Peyer's patch (tissue), 4 donors: ENCODE measurements around the gene ZGPAT. TPM values are rescaled to one million over a fixed set of nuclear protein-coding genes. Genes with fewer than 3 reads are reported as not detected.

Source experiments
- DNase-seq, 3 donors: peaks; one replicate each; pipeline ENCODE4 v3.0.0-alpha.2; 2017 to 2019
- H3K27ac ChIP-seq, 4 donors: fragments of 200-600 bp; sonication (generic); one replicate each; pipeline ENCODE4 v1.5.1; 2016 to 2019
- H3K27me3 ChIP-seq, 2 donors: fragments of 200-600 bp; sonication (generic); one replicate each; pipeline ENCODE4 v1.5.1; 2019
- H3K36me3 ChIP-seq, 3 donors: fragments of 200-600 bp; sonication (generic); one replicate each; pipeline ENCODE4 v1.5.1; 2016 to 2019
- H3K4me1 ChIP-seq, 4 donors: fragments of 200-600 bp; sonication (generic); one replicate each; pipeline ENCODE4 v1.5.1; 2016 to 2019
- H3K4me3 ChIP-seq, 4 donors: fragments of 200-600 bp; sonication (generic); 1 replicate in 3 of 4; 2 replicates in 1 of 4; pipeline ENCODE4 v1.5.1; 2016 to 2019; ENCODE audit warnings: mild to moderate bottlenecking in 1 of 4
- H3K9me3 ChIP-seq, 4 donors: fragments of 200-600 bp; sonication (generic); one replicate each; pipeline ENCODE4 v1.5.1; 2016 to 2019; ENCODE audit warnings: mild to moderate bottlenecking in 1 of 4
- CTCF ChIP-seq, 6 experiments: fragments of 450-650 bp in 4 of 6; fragments of 200-600 bp in 2 of 6; sonication (generic) in 1 of 6; IDR thresholded peaks; one replicate each; pipeline ENCODE4 v1.5.1; 2017 to 2019; ENCODE audit warnings: antibody characterized with exemption in 6 of 6, mild to moderate bottlenecking in 3 of 6, moderate library complexity in 1 of 6
- POLR2A ChIP-seq, 2 donors: fragments of 450-650 bp; IDR thresholded peaks; one replicate each; pipeline ENCODE4 v1.5.1; 2017; ENCODE audit warnings: antibody characterized with exemption in 2 of 2, mild to moderate bottlenecking in 2 of 2, moderate library complexity in 2 of 2
- total RNA-seq, 4 donors: library from RNA; depleted of rRNA; stranded (reverse); fragments of >200 nt; gene quantifications; one replicate each; pipeline ENCODE4 v1.1.0, GENCODE V29; 2016

Gene ZGPAT
- total RNA-seq, 4 donors from 2014 or later = 48.9 to 67.7 (median 54.7) TPM

DNA sequence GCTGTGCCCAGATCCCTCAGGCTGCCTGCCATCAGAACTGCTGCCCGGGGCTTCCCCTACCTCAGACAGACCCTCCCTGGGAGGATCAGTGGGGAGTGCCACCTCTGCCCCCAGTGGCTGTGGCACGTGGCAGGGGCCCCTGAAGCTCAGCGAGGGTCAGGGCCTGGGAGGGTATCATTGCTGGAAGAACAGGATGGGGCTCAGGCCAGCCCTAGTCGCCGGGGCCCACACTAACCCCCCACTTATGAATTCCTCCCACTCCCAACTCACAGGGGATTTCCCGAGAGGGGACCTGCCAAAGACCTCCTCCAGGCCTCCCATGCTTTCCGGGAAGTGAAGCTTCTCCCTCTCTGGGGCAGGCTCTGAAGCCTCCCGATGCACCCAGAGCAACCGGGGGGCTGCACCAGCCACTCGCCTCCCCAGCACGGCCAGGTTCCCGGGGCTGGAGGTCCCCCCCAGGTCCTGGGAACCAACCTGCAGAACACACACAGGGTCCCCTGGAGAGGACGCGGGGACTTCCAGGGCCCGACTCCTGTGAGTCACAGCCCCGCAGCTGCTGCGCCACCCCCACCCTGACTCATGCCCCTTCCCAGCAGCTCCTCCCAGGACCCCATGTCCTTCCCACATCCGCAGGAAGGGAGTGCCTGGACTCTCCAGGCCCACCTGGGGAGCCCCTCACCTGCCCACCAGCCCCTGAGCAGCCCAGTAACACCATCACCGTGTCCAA is 8.9 kb upstream of the ZGPAT start:
- Histone ChIP-seq H3K4me1 (peaks cover 9 to 35% (median 15%) of the 10 kb centered on the region in 4 donors), H3K27ac (peak overlapping the region in 3 of 4 donors; percentile 38 to 75 (median 45)), H3K9me3 (no peaks in the 10 kb centered on the region), H3K4me3 (no peak overlapping the region), H3K36me3 (peaks cover 0 to 15% (median 0%) of the 10 kb centered on the region in 3 donors), H3K27me3 (no peaks in the 10 kb centered on the region)
- TF ChIP-seq CTCF (IDR thresholded peaks at IDR 0.05) (no peak), POLR2A (IDR thresholded peaks at IDR 0.05) (no peak)
- DNase-seq = peak in 2 of 3 donors; percentile 57 to 62

DNA sequence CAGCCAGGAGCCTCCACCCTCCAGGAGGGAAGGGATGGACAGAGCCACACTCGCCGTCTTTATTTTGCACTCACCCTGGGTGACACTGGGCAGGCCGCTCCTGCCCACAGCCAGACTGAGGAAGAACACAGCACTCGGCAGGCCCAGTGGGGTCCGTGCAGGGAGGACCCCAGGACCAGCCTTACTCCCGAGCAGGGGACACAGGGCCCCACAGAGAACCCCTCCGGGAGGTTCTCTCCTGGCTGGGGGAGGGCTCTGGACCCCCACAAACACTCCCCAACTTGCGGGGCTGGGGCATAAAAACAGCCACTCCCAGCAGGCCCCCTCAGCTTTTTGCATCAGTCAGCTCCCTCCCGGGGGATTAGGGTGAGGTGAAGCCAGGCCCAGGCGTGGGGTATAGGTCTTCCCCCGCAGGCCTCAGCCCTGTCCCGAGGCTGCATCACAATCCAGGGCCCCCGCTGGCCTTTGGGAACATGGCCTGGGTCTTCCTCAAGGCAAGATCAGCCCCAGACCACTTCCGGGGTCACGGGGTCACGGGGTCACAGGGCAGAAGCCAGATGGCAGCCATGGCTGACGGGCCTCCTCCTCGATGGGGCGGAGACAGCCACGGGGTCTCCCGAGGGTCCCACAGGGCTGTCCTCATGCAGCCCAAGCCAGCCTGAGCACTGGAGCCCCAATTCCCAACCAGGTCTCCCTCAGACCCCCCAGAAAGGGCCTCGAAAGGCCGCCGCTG is 8.2 kb upstream of the ZGPAT start:
- H3K36me3 ChIP-seq = peaks cover 0 to 17% (median 0%) of the 10 kb centered on the region in 3 donors
- no peaks in the 10 kb centered on the region for H3K27me3 ChIP-seq
- TF ChIP-seq CTCF (IDR thresholded peaks at IDR 0.05) = no peak
- TF ChIP-seq POLR2A (IDR thresholded peaks at IDR 0.05) = no peak
- H3K27ac ChIP-seq = peak overlapping the region in 3 of 4 donors; percentile 38 to 75 (median 45)
- peak in 1 of 3 donors; percentile 45 for DNase-seq
- peaks cover 9 to 35% (median 15%) of the 10 kb centered on the region in 4 donors for H3K4me1 ChIP-seq
- no peak overlapping the region for H3K4me3 ChIP-seq
- no peaks in the 10 kb centered on the region for H3K9me3 ChIP-seq

- no peaks in the 10 kb centered on the region for H3K27me3 ChIP-seq
- peak in 1 of 3 donors; percentile 47 for DNase-seq
- no peak overlapping the region for H3K4me3 ChIP-seq
- H3K36me3 ChIP-seq = peaks cover 0 to 22% (median 0%) of the 10 kb centered on the region in 3 donors
- H3K4me1 ChIP-seq = peaks cover 9 to 35% (median 15%) of the 10 kb centered on the region in 4 donors
- TF ChIP-seq POLR2A (IDR thresholded peaks at IDR 0.05) = no peak
- no peaks in the 10 kb centered on the region for H3K9me3 ChIP-seq
- no peak overlapping the region for H3K27ac ChIP-seq
These were observed 7.4 kb upstream of the ZGPAT start for GRCh38 chr20:63700199-63701050.

DNA sequence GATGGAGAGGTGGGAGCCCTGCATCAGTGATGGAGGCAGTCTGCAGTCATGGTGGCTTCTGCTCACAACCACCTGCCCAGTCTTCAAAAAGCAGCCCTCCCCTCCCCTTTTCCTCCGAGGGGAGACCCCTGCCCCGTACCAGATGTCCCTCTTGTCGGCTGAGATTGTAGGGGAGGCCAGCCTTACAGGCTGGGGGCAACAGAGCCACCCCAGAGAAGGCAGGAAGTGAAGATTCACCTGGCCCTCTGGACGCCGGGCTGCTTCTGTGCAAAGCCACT is 6.8 kb upstream of the ZGPAT start:
- DNase-seq = no peak
- no peak overlapping the region for H3K27ac ChIP-seq
- TF ChIP-seq CTCF (IDR thresholded peaks at IDR 0.05) (no peak), POLR2A (IDR thresholded peaks at IDR 0.05) (no peak)

GRCh38 chr20:63701329-63702035 is 6.4 kb upstream of the ZGPAT start:
- Histone ChIP-seq H3K4me1 (peaks cover 7 to 37% (median 14%) of the 10 kb centered on the region in 4 donors), H3K27me3 (no peaks in the 10 kb centered on the region), H3K9me3 (no peaks in the 10 kb centered on the region), H3K4me3 (no peak overlapping the region), H3K36me3 (peaks cover 0 to 31% (median 0%) of the 10 kb centered on the region in 3 donors), H3K27ac (no peak overlapping the region)
- DNase-seq = no peak
- TF ChIP-seq CTCF (IDR thresholded peaks at IDR 0.05) = no peak
- TF ChIP-seq POLR2A (IDR thresholded peaks at IDR 0.05) = no peak

More for the DNA sequence above, 6.8 kb upstream of the ZGPAT start:
- Histone ChIP-seq H3K4me1 (peaks cover 9 to 37% (median 15%) of the 10 kb centered on the region in 4 donors), H3K9me3 (no peaks in the 10 kb centered on the region), H3K4me3 (no peak overlapping the region), H3K36me3 (peaks cover 0 to 27% (median 0%) of the 10 kb centered on the region in 3 donors), H3K27me3 (no peaks in the 10 kb centered on the region)
